ENCODE data around the gene CPSF6. TPM values are rescaled to one million over a fixed set of nuclear protein-coding genes. Genes with fewer than 3 reads are reported as not detected.
"Not testable (repeated sequence)": the region's sequence is repeated elsewhere in the genome, so short reads cannot be mapped to it uniquely, and the experiment has no call there.

The CPSF6 gene
- total RNA-seq (2014; rRNA removed; shearing (Covaris generic); ENCODE audit: low replicate concordance): 93.8 and 182 TPM in 2 replicates

GRCh38 chr12:69239352-69239921 is at the start of gene CPSF6:
CPSF6 (plus strand) TSS chr12:69239569; CDS start chr12:69239647, 78 bp downstream.
- peaks cover 46% of the 10 kb centered on the region for H3K79me2 ChIP-seq (ENCODE audit: low read length)
- H3K27me3 ChIP-seq (ENCODE audit: low read length): no peaks in the 10 kb centered on the region
- peaks cover 38% of the 10 kb centered on the region for H4K20me1 ChIP-seq (ENCODE audit: insufficient read depth, low read depth, low read length)
- peak within 1 kb of the TSS; percentile 73 for H2AFZ ChIP-seq (ENCODE audit: low read length)
- peak within 1 kb of the TSS; percentile 69 for H3K27ac ChIP-seq (ENCODE audit: low read length)
- peak; percentile 98 for DNase-seq
- peaks cover 37% of the 10 kb centered on the region for H3K4me1 ChIP-seq (ENCODE audit: low read length)
- H3K9ac ChIP-seq (ENCODE audit: low read length): peak within 1 kb of the TSS; percentile 80
- no peaks in the 10 kb centered on the region for H3K9me2 ChIP-seq (replicated peaks; ENCODE audit: insufficient read depth, low read length)
- no peaks in the 10 kb centered on the region for H3K9me3 ChIP-seq (ENCODE audit: low read length)
- H3K4me3 ChIP-seq (ENCODE audit: low read length): peak within 1 kb of the TSS; percentile 80
- H3K4me2 ChIP-seq (ENCODE audit: low read depth, low read length, poor library complexity, severe bottlenecking): peak within 1 kb of the TSS; percentile 91
- peaks cover 12% of the 10 kb centered on the region; the same call in 1 of the 2 replicates for H3K36me3 ChIP-seq (ENCODE audit: insufficient read depth, low read length)

- no peaks in the 10 kb centered on the region for H3K36me3 ChIP-seq (ENCODE audit: insufficient read depth, low read length)
- DNase-seq: peak; percentile 74
- no peaks in the 10 kb centered on the region for H3K9me2 ChIP-seq (replicated peaks; ENCODE audit: insufficient read depth, low read length)
- no peak overlapping the region for H3K4me2 ChIP-seq (ENCODE audit: low read depth, low read length, poor library complexity, severe bottlenecking)
- H4K20me1 ChIP-seq (ENCODE audit: insufficient read depth, low read depth, low read length): no peaks in the 10 kb centered on the region
- no peaks in the 10 kb centered on the region for H3K79me2 ChIP-seq (ENCODE audit: low read length)
- H3K9ac ChIP-seq (ENCODE audit: low read length): no peak overlapping the region
- H3K27ac ChIP-seq (ENCODE audit: low read length): no peak overlapping the region
- peaks cover 7% of the 10 kb centered on the region; the same call in 1 of the 2 replicates for H3K9me3 ChIP-seq (ENCODE audit: low read length)
- no peaks in the 10 kb centered on the region for H3K27me3 ChIP-seq (ENCODE audit: low read length)
- no peaks in the 10 kb centered on the region for H3K4me1 ChIP-seq (ENCODE audit: low read length)
- no peak overlapping the region for H2AFZ ChIP-seq (ENCODE audit: low read length)
- no peak overlapping the region for H3K4me3 ChIP-seq (ENCODE audit: low read length)
These were observed 42.8 kb upstream of the CPSF6 start for GRCh38 chr12:69196302-69197288.

GRCh38 chr12:69199976-69200375 is 39.4 kb upstream of the CPSF6 start:
- H3K36me3 ChIP-seq (ENCODE audit: insufficient read depth, low read length); H4K20me1 ChIP-seq (ENCODE audit: insufficient read depth, low read depth, low read length); H3K9me2 ChIP-seq (replicated peaks; ENCODE audit: insufficient read depth, low read length); H3K9me3 ChIP-seq (ENCODE audit: low read length); H2AFZ ChIP-seq (ENCODE audit: low read length); H3K4me2 ChIP-seq (ENCODE audit: low read depth, low read length, poor library complexity, severe bottlenecking); H3K27ac ChIP-seq (ENCODE audit: low read length); H3K27me3 ChIP-seq (ENCODE audit: low read length); DNase-seq; H3K4me1 ChIP-seq (ENCODE audit: low read length); H3K79me2 ChIP-seq (ENCODE audit: low read length); H3K9ac ChIP-seq (ENCODE audit: low read length); H3K4me3 ChIP-seq (ENCODE audit: low read length): not testable (repeated sequence)

- Histone ChIP-seq H3K9me2 (replicated peaks; ENCODE audit: insufficient read depth, low read length) (no peaks in the 10 kb centered on the region), H3K79me2 (ENCODE audit: low read length) (no peaks in the 10 kb centered on the region), H2AFZ (ENCODE audit: low read length) (no peak overlapping the region), H3K4me2 (ENCODE audit: low read depth, low read length, poor library complexity, severe bottlenecking) (no peak overlapping the region), H3K9me3 (ENCODE audit: low read length) (peaks cover 4% of the 10 kb centered on the region; the same call in 1 of the 2 replicates), H3K4me3 (ENCODE audit: low read length) (no peak overlapping the region), H3K9ac (ENCODE audit: low read length) (no peak overlapping the region), H3K27ac (ENCODE audit: low read length) (no peak overlapping the region), H3K4me1 (ENCODE audit: low read length) (no peaks in the 10 kb centered on the region), H3K27me3 (ENCODE audit: low read length) (no peaks in the 10 kb centered on the region), H4K20me1 (ENCODE audit: insufficient read depth, low read depth, low read length) (no peaks in the 10 kb centered on the region), H3K36me3 (ENCODE audit: insufficient read depth, low read length) (no peaks in the 10 kb centered on the region)
- DNase-seq: no peak
These were observed 35.2 kb upstream of the CPSF6 start for GRCh38 chr12:69204191-69204590.

GRCh38 chr12:69210661-69211060 is 28.7 kb upstream of the CPSF6 start:
- Histone ChIP-seq H4K20me1 (ENCODE audit: insufficient read depth, low read depth, low read length) (no peaks in the 10 kb centered on the region), H2AFZ (ENCODE audit: low read length) (no peak overlapping the region), H3K27ac (ENCODE audit: low read length) (no peak overlapping the region), H3K79me2 (ENCODE audit: low read length) (no peaks in the 10 kb centered on the region), H3K9me2 (replicated peaks; ENCODE audit: insufficient read depth, low read length) (no peaks in the 10 kb centered on the region), H3K9me3 (ENCODE audit: low read length) (no peaks in the 10 kb centered on the region), H3K36me3 (ENCODE audit: insufficient read depth, low read length) (no peaks in the 10 kb centered on the region), H3K9ac (ENCODE audit: low read length) (no peak overlapping the region), H3K4me3 (ENCODE audit: low read length) (no peak overlapping the region), H3K4me2 (ENCODE audit: low read depth, low read length, poor library complexity, severe bottlenecking) (no peak overlapping the region), H3K4me1 (ENCODE audit: low read length) (no peaks in the 10 kb centered on the region), H3K27me3 (ENCODE audit: low read length) (no peaks in the 10 kb centered on the region)
- no peak for DNase-seq

GRCh38 chr12:69211160-69211559 is 28.2 kb upstream of the CPSF6 start:
- H4K20me1 ChIP-seq (ENCODE audit: insufficient read depth, low read depth, low read length): no peaks in the 10 kb centered on the region
- no peaks in the 10 kb centered on the region for H3K27me3 ChIP-seq (ENCODE audit: low read length)
- H3K4me3 ChIP-seq (ENCODE audit: low read length): no peak overlapping the region
- H3K36me3 ChIP-seq (ENCODE audit: insufficient read depth, low read length): no peaks in the 10 kb centered on the region
- no peak overlapping the region for H3K9ac ChIP-seq (ENCODE audit: low read length)
- H3K4me1 ChIP-seq (ENCODE audit: low read length): no peaks in the 10 kb centered on the region
- no peaks in the 10 kb centered on the region for H3K9me2 ChIP-seq (replicated peaks; ENCODE audit: insufficient read depth, low read length)
- H2AFZ ChIP-seq (ENCODE audit: low read length): no peak overlapping the region
- no peak overlapping the region for H3K4me2 ChIP-seq (ENCODE audit: low read depth, low read length, poor library complexity, severe bottlenecking)
- no peaks in the 10 kb centered on the region for H3K79me2 ChIP-seq (ENCODE audit: low read length)
- DNase-seq: no peak
- no peaks in the 10 kb centered on the region for H3K9me3 ChIP-seq (ENCODE audit: low read length)
- no peak overlapping the region for H3K27ac ChIP-seq (ENCODE audit: low read length)

- H3K9me2 ChIP-seq (replicated peaks; ENCODE audit: insufficient read depth, low read length): no peaks in the 10 kb centered on the region
- no peak overlapping the region for H2AFZ ChIP-seq (ENCODE audit: low read length)
- no peak overlapping the region for H3K4me3 ChIP-seq (ENCODE audit: low read length)
- no peaks in the 10 kb centered on the region for H4K20me1 ChIP-seq (ENCODE audit: insufficient read depth, low read depth, low read length)
- H3K4me2 ChIP-seq (ENCODE audit: low read depth, low read length, poor library complexity, severe bottlenecking): no peak overlapping the region
- H3K4me1 ChIP-seq (ENCODE audit: low read length): no peaks in the 10 kb centered on the region
- no peak for DNase-seq
- no peak overlapping the region for H3K9ac ChIP-seq (ENCODE audit: low read length)
- H3K36me3 ChIP-seq (ENCODE audit: insufficient read depth, low read length): no peaks in the 10 kb centered on the region
- no peaks in the 10 kb centered on the region for H3K79me2 ChIP-seq (ENCODE audit: low read length)
- H3K27ac ChIP-seq (ENCODE audit: low read length): no peak overlapping the region
- H3K27me3 ChIP-seq (ENCODE audit: low read length): no peaks in the 10 kb centered on the region
- no peaks in the 10 kb centered on the region for H3K9me3 ChIP-seq (ENCODE audit: low read length)
These were observed 25.2 kb upstream of the CPSF6 start for GRCh38 chr12:69214169-69214568.

- no peaks in the 10 kb centered on the region for H3K27me3 ChIP-seq (ENCODE audit: low read length)
- no peak overlapping the region for H3K4me3 ChIP-seq (ENCODE audit: low read length)
- no peak overlapping the region for H3K27ac ChIP-seq (ENCODE audit: low read length)
- DNase-seq: no peak
- no peaks in the 10 kb centered on the region for H3K36me3 ChIP-seq (ENCODE audit: insufficient read depth, low read length)
- no peaks in the 10 kb centered on the region for H3K4me1 ChIP-seq (ENCODE audit: low read length)
- no peaks in the 10 kb centered on the region for H3K9me2 ChIP-seq (replicated peaks; ENCODE audit: insufficient read depth, low read length)
- no peaks in the 10 kb centered on the region for H4K20me1 ChIP-seq (ENCODE audit: insufficient read depth, low read depth, low read length)
- no peak overlapping the region for H3K4me2 ChIP-seq (ENCODE audit: low read depth, low read length, poor library complexity, severe bottlenecking)
- H2AFZ ChIP-seq (ENCODE audit: low read length): no peak overlapping the region
- no peaks in the 10 kb centered on the region for H3K9me3 ChIP-seq (ENCODE audit: low read length)
- no peak overlapping the region for H3K9ac ChIP-seq (ENCODE audit: low read length)
- no peaks in the 10 kb centered on the region for H3K79me2 ChIP-seq (ENCODE audit: low read length)
These were observed 14.0 kb upstream of the CPSF6 start for GRCh38 chr12:69225251-69225910.
